Left hindlimb (tissue), 1 donor: ENCODE measurements around the gene CCR9.

Experiments
- DNase-seq: peaks from one replicate; pipeline ENCODE4 v3.0.0-alpha.2; 2018

CCR9 gene

GRCh38 chr3:45938864-45939263 is 52.5 kb downstream of the CCR9 start:
- DNase-seq, result peak; percentile 85

GRCh38 chr3:45939341-45939771 is 53.0 kb downstream of the CCR9 start:
- DNase-seq, result no peak

- DNase-seq, result no peak
Observed at GRCh38 chr3:45940004-45940780, 53.8 kb downstream of the CCR9 start.

GRCh38 chr3:45940781-45941365 is 54.5 kb downstream of the CCR9 start:
- no peak for DNase-seq

- no peak for DNase-seq
Observed at GRCh38 chr3:45942051-45942825, 55.9 kb downstream of the CCR9 start.

- DNase-seq, result no peak
Observed at GRCh38 chr3:45943207-45943846, 57.0 kb downstream of the CCR9 start, which contains the start of gene CXCR6. Gene CXCR6 (plus strand): TSS chr3:45943464. CDS start chr3:45946482, 3,018 bp downstream.

- peak; percentile 11 for DNase-seq
Observed at GRCh38 chr3:45944830-45945620, 58.7 kb downstream of the CCR9 start.

- no peak for DNase-seq
Observed at GRCh38 chr3:45946307-45946706, 60.0 kb downstream of the CCR9 start.

- no peak for DNase-seq
Observed at GRCh38 chr3:45946875-45947274, 60.5 kb downstream of the CCR9 start.

- DNase-seq, result no peak
Observed at GRCh38 chr3:45947361-45947760, 61.0 kb downstream of the CCR9 start.

- no peak for DNase-seq
Observed at GRCh38 chr3:45948311-45948781, 62.0 kb downstream of the CCR9 start.

GRCh38 chr3:45948881-45949280 is 62.5 kb downstream of the CCR9 start:
- no peak for DNase-seq

GRCh38 chr3:45949432-45949831 is 63.1 kb downstream of the CCR9 start:
- no peak for DNase-seq

GRCh38 chr3:45950131-45950530 is 63.8 kb downstream of the CCR9 start:
- no peak for DNase-seq

- no peak for DNase-seq
Observed at GRCh38 chr3:45950686-45951600, 64.6 kb downstream of the CCR9 start.

- DNase-seq, result peak; percentile 0
Observed at GRCh38 chr3:45951946-45952345, 65.6 kb downstream of the CCR9 start.

GRCh38 chr3:45952456-45952855 is 66.1 kb downstream of the CCR9 start:
- no peak for DNase-seq
